NT2/D1 (cell line): ENCODE data around the gene CDH4.

ENCODE experiments used
- DNase-seq: peaks from one replicate; pipeline ENCODE4 v3.0.0-alpha.2; 2011; ENCODE audit warnings: low read depth, low spot score
- H3K27me3 ChIP-seq: 2 replicates; pipeline ENCODE4 v1.6.0; 2011; ENCODE audit warnings: mild to moderate bottlenecking; ENCODE audit not compliant: insufficient read length, insufficient read depth
- H3K36me3 ChIP-seq: 2 replicates; pipeline ENCODE4 v1.6.1; 2011; ENCODE audit warnings: mild to moderate bottlenecking, low read length, mixed read lengths; ENCODE audit not compliant: insufficient read depth, insufficient read length
- H3K4me1 ChIP-seq: 2 replicates; pipeline ENCODE4 v1.5.1; 2011; ENCODE audit not compliant: insufficient read depth, insufficient read length
- H3K4me3 ChIP-seq: 2 replicates; pipeline ENCODE4 v1.5.1; 2011; ENCODE audit warnings: low read depth; ENCODE audit not compliant: insufficient read length
- H3K9ac ChIP-seq: 2 replicates; pipeline ENCODE4 v1.6.0; 2011; ENCODE audit warnings: low read depth; ENCODE audit not compliant: insufficient read length
- H3K9me3 ChIP-seq: 2 replicates; pipeline ENCODE4 v1.5.1; 2011; ENCODE audit warnings: mild to moderate bottlenecking, low read length; ENCODE audit not compliant: insufficient read depth
- SUZ12 ChIP-seq: IDR thresholded peaks from 2 replicates; pipeline ENCODE4 v1.6.1; 2011; ENCODE audit not compliant: insufficient read length, insufficient read depth; ENCODE audit errors: extremely low read depth
- YY1 ChIP-seq: IDR thresholded peaks from 2 replicates; pipeline ENCODE4 v1.6.1; 2011; ENCODE audit not compliant: insufficient read length, insufficient read depth
- ZNF274 ChIP-seq: IDR thresholded peaks from 2 replicates; pipeline ENCODE4 v1.6.1; 2011; ENCODE audit warnings: mild to moderate bottlenecking, low read depth, low read length

CDH4 gene

DNA sequence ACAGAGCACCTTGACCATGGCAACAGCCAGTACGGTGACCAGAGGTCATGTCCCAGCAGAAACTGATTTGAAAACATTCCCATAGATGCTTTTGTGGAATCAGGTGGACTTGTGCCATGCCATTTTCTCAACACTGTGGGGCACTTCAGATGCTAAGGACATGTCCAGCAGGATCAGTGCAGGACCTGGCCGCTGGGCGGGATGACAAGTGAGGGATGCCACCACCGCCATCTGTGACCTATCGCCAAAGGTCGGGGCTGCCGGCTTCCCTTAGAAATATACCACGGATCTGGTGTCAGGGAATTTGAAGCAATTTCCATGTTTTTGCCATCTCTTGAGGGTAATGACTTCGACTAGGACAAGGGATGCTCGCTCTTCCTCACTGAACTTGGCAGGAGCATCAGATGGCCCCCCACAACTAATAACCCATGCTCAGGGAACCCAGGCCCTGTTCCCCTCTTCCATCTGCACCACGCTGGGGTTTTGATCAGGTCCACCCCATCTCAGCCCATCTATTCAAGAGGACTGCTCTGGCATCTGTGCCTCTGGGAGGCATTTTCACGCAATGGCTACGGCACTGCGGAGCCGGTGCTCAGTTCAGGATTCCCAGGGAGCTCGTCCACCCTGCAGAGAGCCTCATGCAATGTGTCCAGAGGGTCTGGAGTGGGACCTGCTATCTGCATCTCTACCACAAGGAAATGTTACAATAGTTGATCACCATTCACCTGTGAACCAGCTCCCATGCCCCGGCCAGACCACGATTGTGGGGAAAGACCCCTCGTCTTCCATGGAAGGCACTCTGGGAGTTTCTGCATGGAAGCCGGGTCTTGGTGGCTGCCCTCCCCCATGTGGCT, 511.1 kb downstream of the CDH4 start:
- no peak overlapping the region for H3K4me3 ChIP-seq
- H3K27me3 ChIP-seq, result peaks cover 47% of the 10 kb centered on the region
- DNase-seq, result no peak
- TF ChIP-seq SUZ12, result no peak
- TF ChIP-seq ZNF274, result no peak
- TF ChIP-seq YY1, result no peak
- H3K9ac ChIP-seq, result peak overlapping the region; percentile 9
- no peaks in the 10 kb centered on the region for H3K9me3 ChIP-seq
- H3K36me3 ChIP-seq, result no peaks in the 10 kb centered on the region
- H3K4me1 ChIP-seq, result peaks cover 8% of the 10 kb centered on the region

DNA sequence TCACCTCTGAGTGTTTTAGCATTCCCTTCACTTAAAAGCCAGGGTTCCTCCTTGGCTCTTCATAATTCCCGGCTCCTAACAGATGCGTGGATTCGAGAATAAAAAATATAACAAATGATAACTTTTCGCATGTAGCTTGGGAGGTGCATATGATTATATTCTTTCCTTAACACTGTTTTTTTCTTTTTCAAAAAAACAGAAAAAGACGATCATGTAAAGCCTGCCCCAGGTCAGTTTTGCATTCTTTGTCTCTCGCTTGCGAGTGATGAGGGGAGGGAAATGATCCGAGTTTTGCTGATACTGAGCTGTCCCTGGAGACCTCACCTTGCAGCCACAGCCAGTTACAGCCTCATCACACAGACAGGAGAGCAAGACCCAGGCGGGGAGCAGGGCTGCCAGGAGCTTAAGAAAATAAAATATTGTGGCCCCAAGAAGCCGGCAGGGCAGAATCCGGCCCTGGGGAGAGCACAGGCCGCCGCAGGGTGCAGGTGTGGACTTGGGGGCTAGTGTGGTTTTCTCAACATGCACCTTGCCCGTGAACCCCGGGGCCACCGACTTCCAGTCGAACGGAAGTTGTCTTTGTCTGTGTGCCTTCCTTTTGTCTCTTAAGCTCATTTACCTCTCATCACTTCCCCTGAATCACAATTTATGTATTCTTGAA, 511.8 kb downstream of the CDH4 start:
- TF ChIP-seq SUZ12 (no peak), YY1 (no peak), ZNF274 (no peak)
- no peaks in the 10 kb centered on the region for H3K36me3 ChIP-seq
- H3K9ac ChIP-seq, result no peak overlapping the region
- peaks cover 8% of the 10 kb centered on the region for H3K4me1 ChIP-seq
- peaks cover 52% of the 10 kb centered on the region for H3K27me3 ChIP-seq
- H3K4me3 ChIP-seq, result no peak overlapping the region
- H3K9me3 ChIP-seq, result no peaks in the 10 kb centered on the region
- no peak for DNase-seq

DNA sequence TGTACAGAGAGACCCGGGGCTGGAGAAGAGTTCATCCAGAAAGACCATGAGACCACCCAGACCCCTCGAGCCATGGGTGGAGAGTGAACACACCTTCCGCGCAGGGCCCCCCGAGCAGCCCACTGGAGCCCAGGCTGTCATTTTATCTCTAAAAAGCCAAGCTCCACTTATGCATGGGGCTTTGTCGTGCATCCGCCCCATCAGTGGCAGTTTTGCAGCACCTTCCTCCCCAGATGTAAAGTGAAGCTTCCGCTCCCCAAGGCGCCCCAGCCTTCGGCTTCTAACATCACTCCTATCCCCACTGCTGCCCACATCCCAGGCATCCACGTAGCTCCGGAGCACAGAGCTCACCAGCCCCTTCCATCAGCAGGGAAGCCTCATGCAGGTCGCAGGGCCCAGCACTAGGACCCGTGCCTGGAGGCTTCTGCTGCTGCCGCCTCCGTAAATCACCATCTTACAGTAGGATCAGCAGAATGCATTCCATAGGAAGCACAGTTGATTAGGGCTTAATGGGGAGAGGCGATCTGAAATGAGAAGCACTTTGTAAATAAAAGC, 512.5 kb downstream of the CDH4 start:
- H3K9ac ChIP-seq, result no peak overlapping the region
- no peaks in the 10 kb centered on the region for H3K9me3 ChIP-seq
- no peak overlapping the region for H3K4me3 ChIP-seq
- DNase-seq, result no peak
- peaks cover 52% of the 10 kb centered on the region for H3K27me3 ChIP-seq
- no peaks in the 10 kb centered on the region for H3K36me3 ChIP-seq
- H3K4me1 ChIP-seq, result peaks cover 8% of the 10 kb centered on the region
- TF ChIP-seq ZNF274, result no peak
- no peak for TF ChIP-seq YY1
- TF ChIP-seq SUZ12, result no peak

DNA sequence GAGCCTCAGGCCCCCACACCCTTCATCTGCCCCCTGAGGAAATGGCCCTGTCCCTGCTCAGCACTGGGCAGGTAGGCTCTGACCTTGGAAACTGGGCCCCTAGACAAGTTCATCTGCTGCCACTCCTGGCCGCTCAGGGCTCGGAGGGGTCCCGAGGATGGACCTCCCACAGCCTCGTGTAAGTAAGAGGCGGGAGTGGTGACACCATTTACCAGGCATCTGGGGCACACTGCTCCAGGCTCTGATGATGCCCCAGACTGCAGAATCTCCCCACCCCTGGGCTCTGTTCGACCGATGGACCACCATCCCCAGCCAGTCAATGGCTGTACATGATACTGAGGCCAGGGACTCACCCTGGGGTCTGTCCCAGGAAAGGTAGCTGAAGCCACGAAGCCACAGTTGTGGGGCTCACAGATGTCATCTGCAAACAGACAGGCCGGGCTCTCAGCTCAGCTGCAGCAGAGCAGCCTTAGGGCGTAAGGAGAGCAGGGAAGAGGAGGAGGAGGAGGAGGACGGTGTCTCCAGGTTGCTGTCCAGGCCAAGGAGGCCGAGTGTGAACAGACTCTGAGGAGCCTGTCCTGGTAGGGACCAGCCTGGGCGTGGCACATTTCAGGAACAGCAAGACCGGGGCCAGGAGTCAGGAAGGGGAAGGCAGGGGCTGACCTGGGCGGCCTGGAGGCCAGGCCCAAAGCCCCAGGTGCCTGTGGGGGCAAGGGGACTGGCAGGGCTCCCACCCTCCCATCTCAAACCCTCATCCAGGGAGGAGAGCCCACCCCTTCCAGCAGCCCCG, 513.2 kb downstream of the CDH4 start:
- Histone ChIP-seq H3K4me1 (peaks cover 8% of the 10 kb centered on the region), H3K4me3 (no peak overlapping the region), H3K36me3 (no peaks in the 10 kb centered on the region), H3K9me3 (no peaks in the 10 kb centered on the region), H3K9ac (peak overlapping the region; percentile 52), H3K27me3 (peaks cover 52% of the 10 kb centered on the region)
- TF ChIP-seq SUZ12 (no peak), ZNF274 (no peak), YY1 (no peak)
- DNase-seq, result no peak

DNA sequence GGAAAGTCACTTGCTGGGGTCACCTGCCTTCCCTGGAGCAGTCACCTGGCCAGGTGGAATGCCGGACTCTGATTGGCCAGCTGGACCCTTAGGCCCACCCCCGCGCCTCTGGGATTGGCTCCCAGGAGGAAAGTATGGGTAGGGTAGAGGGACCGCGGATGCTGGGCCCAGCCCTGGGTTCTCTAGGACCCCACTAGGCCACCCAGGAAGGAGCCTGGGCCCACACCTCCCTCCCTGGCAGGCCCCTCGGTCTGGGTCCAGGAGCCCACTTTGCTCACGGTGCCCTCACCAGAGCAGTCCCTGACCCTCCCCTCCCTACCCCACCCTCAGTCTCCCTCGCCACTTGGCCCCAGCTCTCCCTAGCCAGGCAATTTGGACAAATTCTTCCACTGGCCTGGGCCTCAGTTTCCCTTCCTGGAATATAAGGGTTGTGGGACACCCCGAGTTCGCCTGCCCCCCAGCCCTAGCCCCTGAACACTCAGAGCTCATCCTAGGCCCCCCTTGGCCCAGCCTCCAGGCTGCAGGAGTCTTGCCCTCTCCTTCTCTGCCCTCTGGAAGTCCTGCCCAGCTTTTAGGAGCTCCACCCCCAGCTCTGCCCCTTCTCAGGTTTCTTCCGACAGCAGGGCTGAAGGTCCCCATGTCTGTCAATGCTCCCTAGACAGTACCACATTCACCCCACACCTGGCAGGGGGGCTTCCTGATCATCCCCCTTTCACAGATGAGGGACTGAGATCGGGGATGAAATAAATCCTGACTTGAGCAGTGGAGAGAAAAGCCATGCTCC, 514.0 kb downstream of the CDH4 start:
- Histone ChIP-seq H3K9me3 (no peaks in the 10 kb centered on the region), H3K9ac (no peak overlapping the region), H3K4me3 (no peak overlapping the region), H3K36me3 (no peaks in the 10 kb centered on the region), H3K4me1 (peaks cover 8% of the 10 kb centered on the region), H3K27me3 (peaks cover 48% of the 10 kb centered on the region)
- DNase-seq, result no peak
- no peak for TF ChIP-seq ZNF274
- TF ChIP-seq YY1, result no peak
- TF ChIP-seq SUZ12, result no peak

DNA sequence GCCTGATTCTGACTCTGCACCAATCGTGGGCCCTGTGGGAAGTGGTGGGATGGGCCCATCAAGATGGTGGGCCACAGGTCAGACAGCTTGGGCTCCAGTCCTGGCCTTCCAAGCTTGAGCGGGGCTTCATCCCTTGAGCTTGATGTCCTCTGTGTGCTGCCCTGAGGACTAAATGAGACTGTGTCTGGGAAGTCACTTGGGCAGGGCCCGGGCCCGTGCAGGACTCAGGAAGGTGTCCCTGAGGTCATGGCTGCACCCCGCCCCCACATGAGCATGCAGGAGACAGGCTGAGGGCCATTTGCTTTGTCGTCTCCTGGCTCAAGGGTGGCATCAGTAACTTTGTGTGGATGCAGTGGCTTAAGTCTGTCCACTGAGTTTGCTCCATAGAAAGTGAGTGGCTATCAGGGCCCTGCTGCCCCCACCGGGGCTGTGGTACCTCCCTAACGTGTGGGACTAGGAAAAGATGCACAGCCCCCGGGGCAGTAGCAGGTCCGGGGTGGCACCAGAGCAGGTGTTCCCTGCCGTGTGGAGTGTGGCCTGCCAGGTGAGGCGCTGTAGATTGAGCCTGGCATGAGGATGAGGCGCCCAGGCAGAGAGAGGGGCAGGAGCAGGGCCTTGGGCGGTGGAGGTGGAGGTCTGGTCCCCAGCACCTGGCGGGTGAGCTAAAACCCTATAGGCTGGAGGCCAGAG, 515.0 kb downstream of the CDH4 start:
- no peak for TF ChIP-seq YY1
- TF ChIP-seq SUZ12, result no peak
- TF ChIP-seq ZNF274, result no peak
- H3K27me3 ChIP-seq, result peaks cover 39% of the 10 kb centered on the region
- DNase-seq, result no peak
- H3K4me1 ChIP-seq, result peaks cover 8% of the 10 kb centered on the region
- no peaks in the 10 kb centered on the region for H3K9me3 ChIP-seq
- H3K9ac ChIP-seq, result no peak overlapping the region
- no peak overlapping the region for H3K4me3 ChIP-seq
- H3K36me3 ChIP-seq, result no peaks in the 10 kb centered on the region
